Endodermal cell (in vitro differentiated cells): Measurements from ENCODE around the gene EIPR1. TPM values are rescaled to one million over a fixed set of nuclear protein-coding genes. Genes with fewer than 3 reads are reported as not detected.

ENCODE experiments used
- DNase-seq: peaks from one replicate; pipeline ENCODE4 v3.0.0-alpha.2; 2017
- H3K27ac ChIP-seq: 2 replicates; pipeline ENCODE4 v1.5.1; 2013; ENCODE audit warnings: mild to moderate bottlenecking, low read depth, low read length, moderate library complexity
- H3K27me3 ChIP-seq: 2 replicates; pipeline ENCODE4 v1.6.1; 2013; ENCODE audit warnings: mild to moderate bottlenecking, low read length, moderate library complexity; ENCODE audit not compliant: insufficient read depth, control insufficient read depth, poor library complexity, severe bottlenecking
- H3K36me3 ChIP-seq: 2 replicates; pipeline ENCODE4 v1.7.0; 2013; ENCODE audit warnings: mild to moderate bottlenecking, low read length, moderate library complexity; ENCODE audit not compliant: control insufficient read depth, insufficient read depth
- H3K4me1 ChIP-seq: one replicate; pipeline ENCODE4 v1.7.0; 2013; ENCODE audit warnings: low read length; ENCODE audit not compliant: control insufficient read depth, insufficient read depth
- H3K4me3 ChIP-seq: 2 replicates; pipeline ENCODE4 v1.5.1; 2013; ENCODE audit warnings: mild to moderate bottlenecking, low read length, moderate library complexity
- H3K9ac ChIP-seq: 2 replicates; pipeline ENCODE4 v1.6.1; 2013; ENCODE audit warnings: mild to moderate bottlenecking, low read length, moderate library complexity; ENCODE audit not compliant: poor library complexity, severe bottlenecking; ENCODE audit errors: extremely low read depth
- H3K9me3 ChIP-seq: 2 replicates; pipeline ENCODE4 v1.6.1; 2013; ENCODE audit warnings: mild to moderate bottlenecking, low read length, moderate library complexity; ENCODE audit not compliant: control insufficient read depth
- H3K27ac Mint-ChIP-seq: 2 replicates; pipeline ENCODE4 v1.8.0; 2020; ENCODE audit warnings: mixed read lengths
- H3K27me3 Mint-ChIP-seq: 2 replicates; pipeline ENCODE4 v1.8.0; 2021; ENCODE audit warnings: mild to moderate bottlenecking, mixed read lengths; ENCODE audit not compliant: insufficient read depth
- H3K36me3 Mint-ChIP-seq: 2 replicates; pipeline ENCODE4 v1.8.0; 2020; ENCODE audit warnings: low read depth, mixed read lengths
- H3K4me1 Mint-ChIP-seq: 2 replicates; pipeline ENCODE4 v1.8.0; 2020; ENCODE audit warnings: mixed read lengths
- H3K4me3 Mint-ChIP-seq: 2 replicates; pipeline ENCODE4 v1.8.0; 2020; ENCODE audit warnings: mild to moderate bottlenecking, moderate library complexity, mixed read lengths
- H3K9me3 Mint-ChIP-seq: 2 replicates; pipeline ENCODE4 v1.8.0; 2020; ENCODE audit warnings: mild to moderate bottlenecking, mixed read lengths
- WGBS, 2 experiments: methylation state at CpG; one replicate each; pipeline versions ENCODE4 v1.1.5 to v1.1.7; 2013; ENCODE audit warnings: missing lambda C conversion rate in 2 of 2, mixed read lengths in 1 of 2; ENCODE audit not compliant: insufficient coverage in 1 of 2, insufficient read length in 1 of 2; 5-methylcytosine and 5-hydroxymethylcytosine counted together
- total RNA-seq, 2 donors: library from RNA; stranded (reverse); fragmentation: NEBNext Ultra II Directional in 1 of 2; extraction: Animal tissue kit (Norgen Biotek cat#: 25700) in 1 of 2; gene quantifications; 2 replicates in 1 of 2; 3 replicates in 1 of 2; pipeline ENCODE4 v1.2.1, GENCODE V29; 2021
- TF ChIP-seq, protein P1 (sequence below): fragments of 200-600 bp; sonication (generic); conservative IDR thresholded peaks from 2 replicates; pipeline ENCODE4 v1.5.0; 2021; ENCODE audit warnings: antibody characterized with exemption, mild to moderate bottlenecking

EIPR1 gene
- total RNA-seq, 2 donors from 2014 or later: 30.1 to 36.8 TPM

DNA sequence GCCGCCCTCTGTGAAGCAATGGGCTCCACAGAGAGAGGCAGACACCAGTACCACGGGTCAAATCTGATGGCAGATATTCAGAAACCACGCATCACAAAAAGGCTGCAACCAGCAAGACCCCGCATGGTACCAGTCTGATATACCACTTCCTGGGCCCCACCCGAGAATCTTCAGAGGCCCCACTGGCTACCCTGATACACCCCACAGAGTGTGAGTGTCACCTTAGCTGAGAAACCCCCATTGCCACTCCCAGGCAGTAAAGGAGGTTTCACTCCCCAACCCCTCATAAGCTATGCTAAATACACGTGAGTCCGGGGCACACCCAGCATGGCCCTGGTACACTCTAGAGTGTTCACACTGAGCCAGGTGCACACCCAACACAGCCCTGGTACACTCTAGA lies 160.0 kb downstream of the EIPR1 start:
- H3K27ac ChIP-seq: no peak overlapping the region
- no peak overlapping the region for H3K4me3 Mint-ChIP-seq

DNA sequence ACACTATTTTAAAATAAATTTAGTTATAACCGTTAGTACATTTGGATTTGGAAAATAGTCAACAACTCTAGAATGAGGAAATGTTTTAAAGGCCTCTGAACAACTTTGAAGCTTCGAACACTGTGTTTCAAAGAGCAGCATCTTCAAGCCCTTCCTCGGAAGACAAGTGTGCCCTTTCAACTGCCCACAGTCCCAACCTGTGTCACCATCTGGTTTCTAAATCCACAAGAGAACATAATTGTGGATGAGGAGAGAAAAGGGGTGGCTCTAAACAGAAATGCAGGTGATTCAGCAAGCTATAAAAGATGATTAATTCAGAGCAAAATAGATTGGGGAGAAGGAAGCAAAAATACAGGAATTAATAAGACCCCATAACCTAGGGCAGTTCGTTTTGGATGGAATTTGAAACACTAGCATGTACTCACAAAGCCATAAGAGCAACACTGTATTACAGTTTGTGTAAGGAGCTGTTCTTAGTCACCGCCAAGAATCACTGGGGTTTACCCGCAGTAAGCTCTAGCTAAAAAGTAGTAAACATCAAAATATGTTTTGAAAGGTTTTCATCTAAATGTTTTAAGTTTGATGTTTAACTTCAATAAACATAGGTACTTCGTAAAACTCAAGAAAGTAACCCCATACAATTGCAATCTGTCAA lies 160.7 kb downstream of the EIPR1 start:
- Histone ChIP-seq H3K36me3 (peaks cover 5% of the 10 kb centered on the region), H3K27ac (no peak overlapping the region), H3K4me3 (no peak overlapping the region), H3K27me3 (no peaks in the 10 kb centered on the region), H3K9ac (no peak overlapping the region), H3K9me3 (peaks cover 15% of the 10 kb centered on the region), H3K4me1 (no peaks in the 10 kb centered on the region)
- WGBS, 2 experiments: 76 to 90% methylated on average over 3 to 7 of the region's 7 CpGs
- H3K9me3 Mint-ChIP-seq: peaks cover 19% of the 10 kb centered on the region
- no peak overlapping the region for H3K27ac Mint-ChIP-seq
- no peak for DNase-seq
- H3K27me3 Mint-ChIP-seq: no peaks in the 10 kb centered on the region
- H3K4me3 Mint-ChIP-seq: no peak overlapping the region
- no peaks in the 10 kb centered on the region for H3K4me1 Mint-ChIP-seq
- TF ChIP-seq, protein P1, sequence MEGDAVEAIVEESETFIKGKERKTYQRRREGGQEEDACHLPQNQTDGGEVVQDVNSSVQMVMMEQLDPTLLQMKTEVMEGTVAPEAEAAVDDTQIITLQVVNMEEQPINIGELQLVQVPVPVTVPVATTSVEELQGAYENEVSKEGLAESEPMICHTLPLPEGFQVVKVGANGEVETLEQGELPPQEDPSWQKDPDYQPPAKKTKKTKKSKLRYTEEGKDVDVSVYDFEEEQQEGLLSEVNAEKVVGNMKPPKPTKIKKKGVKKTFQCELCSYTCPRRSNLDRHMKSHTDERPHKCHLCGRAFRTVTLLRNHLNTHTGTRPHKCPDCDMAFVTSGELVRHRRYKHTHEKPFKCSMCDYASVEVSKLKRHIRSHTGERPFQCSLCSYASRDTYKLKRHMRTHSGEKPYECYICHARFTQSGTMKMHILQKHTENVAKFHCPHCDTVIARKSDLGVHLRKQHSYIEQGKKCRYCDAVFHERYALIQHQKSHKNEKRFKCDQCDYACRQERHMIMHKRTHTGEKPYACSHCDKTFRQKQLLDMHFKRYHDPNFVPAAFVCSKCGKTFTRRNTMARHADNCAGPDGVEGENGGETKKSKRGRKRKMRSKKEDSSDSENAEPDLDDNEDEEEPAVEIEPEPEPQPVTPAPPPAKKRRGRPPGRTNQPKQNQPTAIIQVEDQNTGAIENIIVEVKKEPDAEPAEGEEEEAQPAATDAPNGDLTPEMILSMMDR: no peak
- peaks cover 21% of the 10 kb centered on the region for H3K36me3 Mint-ChIP-seq

More for the DNA sequence above, 160.0 kb downstream of the EIPR1 start:
- DNase-seq: peak; percentile 10
- Histone ChIP-seq H3K4me1 (no peaks in the 10 kb centered on the region), H3K9ac (no peak overlapping the region), H3K36me3 (peaks cover 4% of the 10 kb centered on the region), H3K9me3 (peaks cover 15% of the 10 kb centered on the region), H3K27me3 (no peaks in the 10 kb centered on the region), H3K4me3 (no peak overlapping the region)
- H3K27me3 Mint-ChIP-seq: no peaks in the 10 kb centered on the region
- H3K36me3 Mint-ChIP-seq: peaks cover 20% of the 10 kb centered on the region
- H3K9me3 Mint-ChIP-seq: peaks cover 21% of the 10 kb centered on the region
- H3K27ac Mint-ChIP-seq: no peak overlapping the region
- H3K4me1 Mint-ChIP-seq: no peaks in the 10 kb centered on the region
- TF ChIP-seq, protein P1: no peak
- 80 to 83% methylated on average over 6 to 7 of the region's 7 CpGs for WGBS, 2 experiments

DNA sequence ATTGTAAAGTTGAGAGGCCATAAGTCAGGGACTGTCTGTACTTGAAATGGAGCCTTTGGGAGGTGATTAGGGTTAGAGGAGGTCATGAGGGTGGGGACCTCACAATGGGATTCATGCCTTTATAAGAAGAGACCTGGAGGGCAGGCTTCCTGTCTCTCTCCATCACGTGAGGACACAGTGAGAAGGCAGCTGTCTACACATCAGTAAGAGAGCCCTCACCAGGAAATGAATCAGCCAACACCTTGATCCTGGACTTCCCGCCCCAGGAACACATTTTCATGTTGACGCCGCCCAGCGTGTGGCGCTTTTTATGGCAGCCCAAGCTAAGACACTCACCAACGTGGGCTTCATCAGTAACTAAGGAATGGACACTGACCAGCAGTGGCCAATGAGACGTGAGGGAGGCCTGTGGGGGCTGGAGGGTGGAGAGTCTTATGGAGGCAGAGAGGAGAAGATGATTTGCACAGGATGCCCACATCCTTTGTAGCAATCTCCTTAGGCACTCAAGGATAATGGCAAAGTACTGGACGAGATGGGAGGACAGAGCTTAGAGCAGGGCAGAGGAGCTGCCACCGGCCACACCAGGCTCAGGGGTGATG lies 162.7 kb downstream of the EIPR1 start:
- no peak overlapping the region for H3K4me3 Mint-ChIP-seq
- H3K27ac ChIP-seq: no peak overlapping the region
- no peaks in the 10 kb centered on the region for H3K27me3 Mint-ChIP-seq
- TF ChIP-seq, protein P1: no peak
- no peaks in the 10 kb centered on the region for H3K4me1 Mint-ChIP-seq
- no peaks in the 10 kb centered on the region for H3K4me1 ChIP-seq
- peaks cover 12% of the 10 kb centered on the region for H3K36me3 ChIP-seq
- no peak overlapping the region for H3K9ac ChIP-seq
- H3K27me3 ChIP-seq: no peaks in the 10 kb centered on the region
- WGBS, 2 experiments: 75 to 80% methylated on average over 9 to 10 of the region's 10 CpGs
- H3K9me3 Mint-ChIP-seq: peaks cover 6% of the 10 kb centered on the region
- H3K4me3 ChIP-seq: no peak overlapping the region
- H3K9me3 ChIP-seq: peaks cover 5% of the 10 kb centered on the region
- no peak overlapping the region for H3K27ac Mint-ChIP-seq
- DNase-seq: peak; percentile 20
- peaks cover 10% of the 10 kb centered on the region for H3K36me3 Mint-ChIP-seq
